ENCODE results near the gene HIGD2A.

Gene HIGD2A

DNA sequence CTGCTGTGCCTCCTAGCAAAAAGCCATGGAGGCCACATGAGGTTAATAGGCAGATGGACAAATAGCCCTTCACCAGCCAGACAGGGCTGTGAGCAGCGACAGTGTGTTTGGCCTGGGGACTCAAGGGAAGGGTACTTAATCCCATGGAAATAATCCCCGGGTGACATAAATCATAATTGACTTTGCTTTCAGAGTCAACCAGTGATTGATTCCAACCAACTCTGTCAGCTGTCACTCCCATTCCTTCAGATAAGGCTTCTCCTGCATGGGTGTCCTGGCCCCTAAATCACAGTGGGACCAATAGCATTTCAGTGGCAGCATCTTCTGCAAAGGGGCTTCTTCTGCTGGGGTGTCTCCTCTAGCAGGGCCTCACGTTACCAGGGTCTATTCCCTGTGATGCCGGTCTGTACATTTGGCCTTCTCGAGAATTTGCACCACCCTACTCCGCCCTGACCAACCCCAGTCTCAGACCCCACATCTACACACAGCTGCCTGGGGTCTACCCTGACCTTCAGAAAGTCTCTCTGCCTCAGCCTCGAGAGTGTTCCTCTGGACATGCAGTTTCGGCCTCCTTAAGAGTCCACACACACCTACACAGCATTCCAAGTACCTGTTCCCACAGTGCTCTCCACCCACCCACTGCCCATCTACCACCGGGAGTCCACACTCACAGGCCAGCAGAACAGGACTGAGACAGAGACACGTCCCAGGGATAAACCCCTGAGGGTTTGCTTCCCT, 24.1 kb downstream of the HIGD2A start:
- no peaks in the 10 kb centered on the region for H3K36me3 ChIP-seq (ENCODE audit: low read length)
- no peaks in the 10 kb centered on the region for H3K9me2 ChIP-seq (replicated peaks; ENCODE audit: insufficient read depth, low read length)
- no peak overlapping the region for H3K4me2 ChIP-seq (ENCODE audit: low read depth, low read length, poor library complexity, severe bottlenecking)
- H3K9ac ChIP-seq (ENCODE audit: low read length): no peak overlapping the region
- no peak overlapping the region for H3K4me3 ChIP-seq (ENCODE audit: insufficient read depth, low read length, poor library complexity, severe bottlenecking)
- no peaks in the 10 kb centered on the region for H3K27me3 ChIP-seq (ENCODE audit: low read length)
- no peaks in the 10 kb centered on the region for H3K9me3 ChIP-seq (ENCODE audit: insufficient read depth, low read length)
- no peaks in the 10 kb centered on the region for H4K20me1 ChIP-seq (ENCODE audit: low read depth, low read length)
- H3K79me2 ChIP-seq (ENCODE audit: insufficient read depth, low read length): peaks cover 5% of the 10 kb centered on the region; the same call in 1 of the 2 replicates
- H2AFZ ChIP-seq (ENCODE audit: low read depth, low read length, severe bottlenecking): no peak overlapping the region
- H3F3A ChIP-seq (ENCODE audit: insufficient read depth): no peaks in the 10 kb centered on the region
- no peak for TF ChIP-seq EZH2phosphoT487 (conservative IDR thresholded peaks at IDR 0.05; ENCODE audit: low read length)
- TF ChIP-seq, protein P1, sequence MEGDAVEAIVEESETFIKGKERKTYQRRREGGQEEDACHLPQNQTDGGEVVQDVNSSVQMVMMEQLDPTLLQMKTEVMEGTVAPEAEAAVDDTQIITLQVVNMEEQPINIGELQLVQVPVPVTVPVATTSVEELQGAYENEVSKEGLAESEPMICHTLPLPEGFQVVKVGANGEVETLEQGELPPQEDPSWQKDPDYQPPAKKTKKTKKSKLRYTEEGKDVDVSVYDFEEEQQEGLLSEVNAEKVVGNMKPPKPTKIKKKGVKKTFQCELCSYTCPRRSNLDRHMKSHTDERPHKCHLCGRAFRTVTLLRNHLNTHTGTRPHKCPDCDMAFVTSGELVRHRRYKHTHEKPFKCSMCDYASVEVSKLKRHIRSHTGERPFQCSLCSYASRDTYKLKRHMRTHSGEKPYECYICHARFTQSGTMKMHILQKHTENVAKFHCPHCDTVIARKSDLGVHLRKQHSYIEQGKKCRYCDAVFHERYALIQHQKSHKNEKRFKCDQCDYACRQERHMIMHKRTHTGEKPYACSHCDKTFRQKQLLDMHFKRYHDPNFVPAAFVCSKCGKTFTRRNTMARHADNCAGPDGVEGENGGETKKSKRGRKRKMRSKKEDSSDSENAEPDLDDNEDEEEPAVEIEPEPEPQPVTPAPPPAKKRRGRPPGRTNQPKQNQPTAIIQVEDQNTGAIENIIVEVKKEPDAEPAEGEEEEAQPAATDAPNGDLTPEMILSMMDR (IDR thresholded peaks at IDR 0.05; ENCODE audit: insufficient read depth, low read length, poor library complexity, severe bottlenecking): no peak
- no peak overlapping the region for H3K27ac ChIP-seq (ENCODE audit: low read depth, low read length)

- Histone ChIP-seq H3K4me2 (ENCODE audit: low read depth, low read length, poor library complexity, severe bottlenecking) (no peak overlapping the region), H4K20me1 (ENCODE audit: low read depth, low read length) (no peaks in the 10 kb centered on the region), H3K79me2 (ENCODE audit: insufficient read depth, low read length) (peaks cover 5% of the 10 kb centered on the region; the same call in 1 of the 2 replicates), H3K27me3 (ENCODE audit: low read length) (no peaks in the 10 kb centered on the region), H3F3A (ENCODE audit: insufficient read depth) (no peaks in the 10 kb centered on the region), H3K27ac (ENCODE audit: low read depth, low read length) (no peak overlapping the region), H2AFZ (ENCODE audit: low read depth, low read length, severe bottlenecking) (no peak overlapping the region), H3K4me3 (ENCODE audit: insufficient read depth, low read length, poor library complexity, severe bottlenecking) (no peak overlapping the region), H3K36me3 (ENCODE audit: low read length) (no peaks in the 10 kb centered on the region), H3K9me3 (ENCODE audit: insufficient read depth, low read length) (no peaks in the 10 kb centered on the region), H3K9ac (ENCODE audit: low read length) (no peak overlapping the region), H3K9me2 (replicated peaks; ENCODE audit: insufficient read depth, low read length) (no peaks in the 10 kb centered on the region)
- TF ChIP-seq EZH2phosphoT487 (conservative IDR thresholded peaks at IDR 0.05; ENCODE audit: low read length): no peak
- TF ChIP-seq, protein P1 (IDR thresholded peaks at IDR 0.05; ENCODE audit: insufficient read depth, low read length, poor library complexity, severe bottlenecking): no peak
Measured at GRCh38 chr5:176413255-176413565, 24.7 kb downstream of the HIGD2A start.

DNA sequence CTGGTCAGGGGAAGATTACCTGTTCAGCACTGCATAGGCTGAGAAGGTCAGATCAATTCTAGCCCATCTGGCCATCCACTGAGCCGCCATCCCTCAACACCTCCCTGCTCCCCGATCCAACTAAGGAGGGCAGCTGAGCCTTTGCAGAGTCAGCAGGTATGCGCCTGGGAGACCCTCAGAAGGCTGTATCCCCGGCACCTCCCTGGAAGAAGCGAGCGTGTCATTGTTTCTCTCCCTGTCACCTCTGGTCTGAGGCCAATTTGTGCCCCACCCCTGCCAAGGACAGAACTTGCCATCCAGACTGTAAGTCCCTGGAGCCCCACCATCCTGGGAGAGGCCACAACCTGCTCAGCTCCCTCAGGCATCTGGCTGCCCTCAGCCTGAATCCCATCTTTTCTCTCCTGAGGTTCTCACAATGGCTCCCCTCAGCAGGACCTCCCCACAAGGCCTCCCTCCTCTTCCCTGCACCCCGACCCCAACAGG, 25.2 kb downstream of the HIGD2A start:
- no peaks in the 10 kb centered on the region for H3K36me3 ChIP-seq (ENCODE audit: low read length)

More for the DNA sequence above, 25.2 kb downstream of the HIGD2A start:
- H3K4me3 ChIP-seq (ENCODE audit: insufficient read depth, low read length, poor library complexity, severe bottlenecking): no peak overlapping the region
- no peaks in the 10 kb centered on the region for H3F3A ChIP-seq (ENCODE audit: insufficient read depth)
- no peak overlapping the region for H3K9ac ChIP-seq (ENCODE audit: low read length)
- H3K27ac ChIP-seq (ENCODE audit: low read depth, low read length): no peak overlapping the region
- H3K4me2 ChIP-seq (ENCODE audit: low read depth, low read length, poor library complexity, severe bottlenecking): no peak overlapping the region
- no peaks in the 10 kb centered on the region for H4K20me1 ChIP-seq (ENCODE audit: low read depth, low read length)
- H3K79me2 ChIP-seq (ENCODE audit: insufficient read depth, low read length): peaks cover 5% of the 10 kb centered on the region; the same call in 1 of the 2 replicates
- no peak overlapping the region for H2AFZ ChIP-seq (ENCODE audit: low read depth, low read length, severe bottlenecking)
- TF ChIP-seq EZH2phosphoT487 (conservative IDR thresholded peaks at IDR 0.05; ENCODE audit: low read length): no peak
- TF ChIP-seq, protein P1 (IDR thresholded peaks at IDR 0.05; ENCODE audit: insufficient read depth, low read length, poor library complexity, severe bottlenecking): no peak
- H3K27me3 ChIP-seq (ENCODE audit: low read length): no peaks in the 10 kb centered on the region
- H3K9me2 ChIP-seq (replicated peaks; ENCODE audit: insufficient read depth, low read length): no peaks in the 10 kb centered on the region
- no peaks in the 10 kb centered on the region for H3K9me3 ChIP-seq (ENCODE audit: insufficient read depth, low read length)

Data from SU-DHL-6 (cell line).